SJSA1 (cell line): ENCODE data around the gene MYO6. TPM values are rescaled to one million over a fixed set of nuclear protein-coding genes. Genes with fewer than 3 reads are reported as not detected.
A peak's percentile ranks its signal among the peaks of the same experiment; 100 is the strongest.

ENCODE experiments used
- DNase-seq, 2 experiments: peaks; one replicate each; pipeline ENCODE4 v3.0.0-alpha.2; 2015 to 2020; ENCODE audit warnings: low spot score in 2 of 2, low read depth in 1 of 2
- H3K27ac ChIP-seq: fragments of 250-450 bp; sonication (Bioruptor Pico); 2 replicates; pipeline ENCODE4 v1.5.1; 2020; ENCODE audit warnings: mild to moderate bottlenecking, moderate library complexity
- H3K27me3 ChIP-seq: fragments of 250-450 bp; sonication (Bioruptor Pico); replicated peaks from 2 replicates; pipeline ENCODE4 v1.5.1; 2020; ENCODE audit warnings: mild to moderate bottlenecking, moderate library complexity
- H3K36me3 ChIP-seq: fragments of 250-450 bp; sonication (Bioruptor Pico); 2 replicates; pipeline ENCODE4 v1.5.1; 2020; ENCODE audit warnings: mild to moderate bottlenecking
- H3K4me1 ChIP-seq: fragments of 250-450 bp; sonication (Bioruptor Pico); replicated peaks from 2 replicates; pipeline ENCODE4 v1.6.1; 2021; ENCODE audit warnings: mild to moderate bottlenecking
- H3K4me3 ChIP-seq: fragments of 250-450 bp; sonication (Bioruptor Pico); 2 replicates; pipeline ENCODE4 v1.5.1; 2020; ENCODE audit warnings: mild to moderate bottlenecking
- H3K9me3 ChIP-seq: fragments of 250-450 bp; sonication (Bioruptor Pico); replicated peaks from 2 replicates; pipeline ENCODE4 v1.5.1; 2020; ENCODE audit warnings: mild to moderate bottlenecking
- total RNA-seq: library from RNA; depleted of rRNA; stranded (reverse); fragments of >200 nt; shearing (Covaris generic); gene quantifications from 2 replicates; pipeline ENCODE4 v1.2.3, GENCODE V29; 2014

The MYO6 gene
- total RNA-seq, 1 experiment from 2014 or later: 6.4 TPM

DNA sequence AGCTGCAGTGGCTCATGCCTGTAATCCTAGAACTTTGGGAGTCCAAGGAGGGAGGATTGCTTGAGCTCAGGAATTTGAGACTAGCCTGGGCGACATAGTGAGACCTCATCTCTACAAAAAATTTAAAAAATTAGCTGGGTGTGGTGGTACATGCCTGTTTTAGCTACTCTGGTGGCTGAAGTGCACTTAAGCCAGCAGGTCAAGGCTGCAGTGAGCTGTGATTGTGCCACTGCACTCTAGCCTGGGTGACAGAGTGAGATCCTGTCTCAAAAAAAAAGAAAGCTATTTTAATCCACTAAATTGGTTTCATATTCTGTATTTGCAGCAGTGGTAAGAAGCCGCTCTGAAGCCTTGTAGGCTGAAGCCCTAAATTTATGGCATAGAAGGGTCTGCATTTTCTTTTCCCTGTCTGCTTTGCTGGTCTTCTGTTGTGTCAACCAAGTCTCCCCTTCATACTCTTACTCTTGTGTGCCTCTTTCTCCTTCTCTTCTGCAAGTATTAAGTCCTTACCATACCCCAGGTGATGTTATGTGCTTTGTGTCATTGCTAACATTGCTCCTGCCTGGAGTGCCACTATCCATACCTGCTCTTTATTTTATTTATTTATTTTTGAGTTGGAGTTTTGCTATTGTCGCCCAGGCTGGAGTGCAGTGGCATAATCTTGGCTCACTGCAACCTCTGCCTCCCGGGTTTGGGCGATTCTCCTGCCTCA is 70.9 kb downstream of the MYO6 start:
- H3K27ac ChIP-seq: no peak overlapping the region

GRCh38 chr6:75824160-75824559 is 75.1 kb downstream of the MYO6 start:
- no peaks in the 10 kb centered on the region for H3K4me1 ChIP-seq
- H3K27me3 ChIP-seq: no peaks in the 10 kb centered on the region
- no peak for DNase-seq
- no peak overlapping the region for H3K27ac ChIP-seq
- H3K4me3 ChIP-seq: no peak overlapping the region
- H3K9me3 ChIP-seq: no peaks in the 10 kb centered on the region
- H3K36me3 ChIP-seq: no peaks in the 10 kb centered on the region

More for the DNA sequence above, 70.9 kb downstream of the MYO6 start:
- no peak overlapping the region for H3K4me3 ChIP-seq
- no peaks in the 10 kb centered on the region for H3K9me3 ChIP-seq
- H3K27me3 ChIP-seq: no peaks in the 10 kb centered on the region
- DNase-seq: no peak
- H3K4me1 ChIP-seq: no peaks in the 10 kb centered on the region
- no peaks in the 10 kb centered on the region for H3K36me3 ChIP-seq

DNA sequence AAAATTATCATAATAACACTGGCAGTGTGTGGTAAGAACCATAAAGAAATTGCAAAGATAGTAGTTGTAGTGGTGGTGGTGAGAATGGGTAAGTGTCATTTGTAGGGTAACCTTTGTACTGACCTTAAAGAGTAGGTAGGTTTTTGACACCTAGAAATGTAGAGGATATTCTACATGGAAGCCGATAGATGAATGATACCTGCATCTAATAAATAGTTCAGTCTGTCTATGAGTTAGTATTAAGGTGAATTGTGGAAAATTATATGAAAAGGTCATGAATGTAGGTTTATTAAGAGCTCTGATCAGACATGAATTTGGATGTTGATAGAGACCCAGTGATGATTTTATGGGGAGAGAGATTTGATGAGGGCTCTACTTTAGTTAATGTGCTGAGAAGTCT is 78.1 kb downstream of the MYO6 start:
- H3K9me3 ChIP-seq: no peaks in the 10 kb centered on the region
- no peak overlapping the region for H3K4me3 ChIP-seq
- no peaks in the 10 kb centered on the region for H3K36me3 ChIP-seq
- no peak for DNase-seq
- H3K4me1 ChIP-seq: no peaks in the 10 kb centered on the region
- no peak overlapping the region for H3K27ac ChIP-seq
- H3K27me3 ChIP-seq: no peaks in the 10 kb centered on the region

DNA sequence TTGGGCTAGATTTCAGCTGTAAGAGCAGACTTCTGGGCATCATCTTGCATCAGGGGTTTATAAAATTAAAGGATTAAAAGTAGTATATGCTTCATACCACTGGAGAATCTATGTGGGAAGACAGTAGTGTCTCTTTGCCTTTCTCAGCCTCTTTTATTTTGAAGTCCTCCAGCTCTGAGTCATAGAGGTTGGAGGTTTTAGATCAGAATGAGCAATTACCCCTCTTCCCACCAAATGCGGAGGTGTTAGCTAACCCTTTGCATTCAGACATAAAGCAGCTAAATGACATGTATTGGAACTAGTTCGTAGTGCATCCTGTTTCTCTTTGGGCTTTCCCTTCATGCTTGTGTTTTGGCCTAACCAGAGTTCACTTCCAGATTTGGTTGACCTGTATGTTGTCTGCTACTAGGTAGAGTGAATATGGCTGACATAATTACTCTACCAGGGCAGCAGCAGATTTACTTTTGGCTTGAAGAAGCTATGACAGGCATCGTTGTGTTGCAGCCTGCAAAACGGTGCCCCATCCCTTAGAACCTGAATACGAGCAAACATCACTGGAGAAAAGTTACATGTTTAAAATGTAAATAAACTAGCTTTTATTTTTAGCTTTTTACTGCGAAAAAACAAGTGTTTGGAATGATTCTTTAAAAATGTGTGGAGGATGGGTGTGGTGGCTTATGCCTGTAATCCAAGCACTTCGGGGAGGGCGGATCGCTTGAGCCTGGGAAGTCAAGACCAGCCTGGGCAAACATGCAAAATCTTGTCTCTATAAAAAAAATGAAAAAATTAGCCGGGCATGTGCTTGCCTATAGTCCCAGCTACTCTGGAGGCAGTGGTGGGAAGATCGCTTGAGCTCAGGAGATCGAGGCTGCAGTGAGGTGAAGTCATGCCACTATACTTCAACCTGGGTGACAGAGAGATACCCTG is 82.2 kb downstream of the MYO6 start:
- Histone ChIP-seq H3K4me1 (no peaks in the 10 kb centered on the region), H3K27me3 (no peaks in the 10 kb centered on the region), H3K4me3 (no peak overlapping the region), H3K9me3 (no peaks in the 10 kb centered on the region), H3K27ac (no peak overlapping the region), H3K36me3 (no peaks in the 10 kb centered on the region; the same call in 1 of the 2 replicates)
- DNase-seq: no peak

DNA sequence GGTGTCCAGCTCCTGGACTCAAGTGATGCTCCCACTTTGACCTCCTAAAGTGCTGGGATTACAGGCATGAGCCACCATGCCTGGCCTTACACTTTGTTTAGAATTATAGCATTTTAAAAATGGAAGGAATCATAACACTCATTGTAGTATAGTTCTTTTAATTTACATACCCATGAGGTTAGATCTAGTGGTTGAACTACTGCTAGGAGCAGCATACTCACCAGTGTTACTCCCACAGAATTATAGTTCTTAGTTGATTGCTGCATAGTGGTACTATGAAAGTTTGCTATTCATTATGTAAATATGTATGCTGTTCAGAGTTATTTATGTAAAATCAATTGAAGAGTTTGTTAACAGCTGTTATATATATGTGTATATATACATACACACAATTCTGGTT is 85.4 kb downstream of the MYO6 start:
- no peak overlapping the region for H3K4me3 ChIP-seq
- no peaks in the 10 kb centered on the region for H3K4me1 ChIP-seq
- no peak for DNase-seq
- no peak overlapping the region for H3K27ac ChIP-seq
- H3K9me3 ChIP-seq: no peaks in the 10 kb centered on the region
- H3K36me3 ChIP-seq: no peaks in the 10 kb centered on the region; the same call in 1 of the 2 replicates
- no peaks in the 10 kb centered on the region for H3K27me3 ChIP-seq

- DNase-seq: no peak
Measured at GRCh38 chr6:75842191-75842590, 93.2 kb downstream of the MYO6 start.

GRCh38 chr6:75842732-75843131 is 93.7 kb downstream of the MYO6 start:
- no peaks in the 10 kb centered on the region for H3K36me3 ChIP-seq
- H3K4me3 ChIP-seq: no peak overlapping the region
- no peaks in the 10 kb centered on the region for H3K4me1 ChIP-seq
- no peak for DNase-seq
- no peaks in the 10 kb centered on the region for H3K9me3 ChIP-seq
- no peaks in the 10 kb centered on the region for H3K27me3 ChIP-seq
- no peak overlapping the region for H3K27ac ChIP-seq

More at GRCh38 chr6:75842191-75842590, 93.2 kb downstream of the MYO6 start:
- Histone ChIP-seq H3K27me3 (no peaks in the 10 kb centered on the region), H3K4me3 (no peak overlapping the region), H3K9me3 (no peaks in the 10 kb centered on the region), H3K36me3 (no peaks in the 10 kb centered on the region), H3K27ac (no peak overlapping the region), H3K4me1 (no peaks in the 10 kb centered on the region)

- Histone ChIP-seq H3K4me1 (no peaks in the 10 kb centered on the region), H3K27me3 (no peaks in the 10 kb centered on the region), H3K27ac (no peak overlapping the region), H3K9me3 (no peaks in the 10 kb centered on the region), H3K36me3 (no peaks in the 10 kb centered on the region), H3K4me3 (no peak overlapping the region)
- no peak for DNase-seq
Measured at GRCh38 chr6:75843396-75843795, 94.4 kb downstream of the MYO6 start.

GRCh38 chr6:75848274-75848673 is 99.2 kb downstream of the MYO6 start:
- Histone ChIP-seq H3K4me3 (no peak overlapping the region), H3K4me1 (peaks cover 25% of the 10 kb centered on the region), H3K36me3 (no peaks in the 10 kb centered on the region), H3K9me3 (no peaks in the 10 kb centered on the region), H3K27ac (no peak overlapping the region), H3K27me3 (no peaks in the 10 kb centered on the region)
- DNase-seq: no peak

DNA sequence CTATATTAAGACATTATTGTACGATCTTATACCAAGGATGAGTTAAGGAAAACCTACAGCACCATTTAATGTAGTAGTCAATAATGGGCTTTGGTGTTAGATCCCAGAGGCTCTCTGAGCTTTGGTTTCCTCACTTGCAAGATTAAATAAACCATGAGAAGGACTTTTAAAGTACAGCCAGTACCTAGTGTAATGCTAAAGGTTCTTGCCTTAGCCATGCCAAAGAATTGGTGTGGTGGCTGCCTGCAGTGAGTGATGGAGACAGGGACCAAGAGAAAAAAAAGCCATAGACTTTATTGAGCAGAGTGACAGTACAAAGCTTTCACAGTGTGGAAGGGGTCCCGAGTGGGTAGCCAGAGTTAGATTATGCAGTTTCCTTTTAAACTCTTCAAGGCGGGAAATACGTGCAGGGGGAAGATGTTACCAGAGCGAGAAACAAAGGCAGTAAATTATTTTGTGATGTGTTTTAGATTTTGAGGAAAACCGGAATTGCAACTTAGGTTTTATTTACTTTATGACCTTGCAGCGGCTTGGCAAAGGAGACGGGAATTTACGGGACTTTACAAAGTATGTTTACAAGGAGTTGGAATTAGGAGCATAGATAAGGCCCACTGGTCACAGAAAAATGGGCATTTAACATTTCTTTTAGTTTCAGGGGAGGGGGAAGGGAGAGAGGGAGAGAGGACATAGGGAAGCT is 100.4 kb downstream of the MYO6 start:
- H3K9me3 ChIP-seq: no peaks in the 10 kb centered on the region
- H3K36me3 ChIP-seq: no peaks in the 10 kb centered on the region
- DNase-seq: no peak
- no peaks in the 10 kb centered on the region for H3K27me3 ChIP-seq
- no peak overlapping the region for H3K27ac ChIP-seq
- H3K4me1 ChIP-seq: peaks cover 25% of the 10 kb centered on the region
- H3K4me3 ChIP-seq: no peak overlapping the region

DNA sequence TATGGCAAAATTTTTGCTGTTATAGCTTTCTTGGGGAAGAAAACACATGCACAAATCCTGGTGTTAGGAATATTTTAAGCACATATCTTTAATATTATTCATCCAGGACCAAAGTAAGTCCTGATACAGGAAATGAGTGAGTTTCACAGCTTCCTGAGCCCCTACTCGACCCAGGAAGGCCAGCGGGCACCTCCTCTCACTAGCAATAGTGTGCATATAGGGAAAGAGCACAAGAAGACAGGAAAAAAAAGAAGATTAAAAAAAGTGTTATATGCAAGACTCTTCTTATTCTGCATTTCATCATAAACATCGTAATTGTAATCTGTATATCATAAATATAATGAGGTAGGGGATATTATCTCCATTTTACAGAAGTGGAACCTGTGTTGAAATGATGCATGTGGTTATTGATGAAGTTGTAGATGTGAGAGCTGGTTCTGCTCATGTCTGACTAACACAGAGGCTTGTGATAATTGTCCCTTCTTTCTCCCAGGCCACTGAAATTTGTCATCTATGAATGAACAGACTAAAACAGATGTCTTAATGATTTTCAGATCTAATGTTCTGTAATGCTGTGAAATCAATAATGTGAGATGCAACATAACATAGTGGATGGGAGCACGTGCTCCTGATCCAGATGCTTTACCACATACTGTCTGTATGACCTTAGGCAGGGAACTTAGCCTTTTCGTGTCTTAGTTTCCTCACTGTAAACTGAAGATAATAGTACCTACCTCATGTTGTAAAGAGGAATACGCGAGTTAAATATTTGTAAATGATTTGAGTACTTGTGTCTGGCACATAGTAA is 101.2 kb downstream of the MYO6 start:
- peaks cover 25% of the 10 kb centered on the region for H3K4me1 ChIP-seq
- H3K36me3 ChIP-seq: no peaks in the 10 kb centered on the region
- H3K4me3 ChIP-seq: no peak overlapping the region
- peak in 1 of 2 experiments; percentile 12 for DNase-seq
- no peak overlapping the region for H3K27ac ChIP-seq
- no peaks in the 10 kb centered on the region for H3K9me3 ChIP-seq
- H3K27me3 ChIP-seq: no peaks in the 10 kb centered on the region

- H3K36me3 ChIP-seq: no peaks in the 10 kb centered on the region
- no peaks in the 10 kb centered on the region for H3K27me3 ChIP-seq
- no peak overlapping the region for H3K4me3 ChIP-seq
- no peak for DNase-seq
- H3K4me1 ChIP-seq: peaks cover 25% of the 10 kb centered on the region
- no peaks in the 10 kb centered on the region for H3K9me3 ChIP-seq
- no peak overlapping the region for H3K27ac ChIP-seq
Measured at GRCh38 chr6:75852721-75853120, 103.7 kb downstream of the MYO6 start.

- no peaks in the 10 kb centered on the region for H3K36me3 ChIP-seq
- no peaks in the 10 kb centered on the region for H3K27me3 ChIP-seq
- DNase-seq: no peak
- no peak overlapping the region for H3K4me3 ChIP-seq
- H3K9me3 ChIP-seq: no peaks in the 10 kb centered on the region
- no peak overlapping the region for H3K27ac ChIP-seq
- H3K4me1 ChIP-seq: peaks cover 25% of the 10 kb centered on the region
Measured at GRCh38 chr6:75853806-75854205, 104.8 kb downstream of the MYO6 start.
